Measurements from ENCODE around the gene RFX8. TPM values are rescaled to one million over a fixed set of nuclear protein-coding genes. Genes with fewer than 3 reads are reported as not detected.

RFX8 gene
- total RNA-seq, 1 experiment from 2014 or later: not detected

- TF ChIP-seq EZH2 (IDR thresholded peaks at IDR 0.05; ENCODE audit: borderline replicate concordance, low read depth, low read length, poor library complexity, severe bottlenecking) (no peak), CTCF (conservative IDR thresholded peaks at IDR 0.05; ENCODE audit: low read depth, low read length) (no peak)
- Histone ChIP-seq H3K4me3 (ENCODE audit: low read depth, low read length, poor library complexity, severe bottlenecking) (no peak overlapping the region), H3K9me3 (ENCODE audit: low read depth, low read length, poor library complexity, severe bottlenecking) (no peaks in the 10 kb centered on the region), H3K4me1 (ENCODE audit: insufficient read depth, low read length, poor library complexity, severe bottlenecking) (no peaks in the 10 kb centered on the region), H3K27ac (ENCODE audit: low read depth, low read length, poor library complexity, severe bottlenecking) (no peak overlapping the region), H3K27me3 (replicated peaks; ENCODE audit: insufficient read depth, low read depth, low read length, poor library complexity) (peaks cover 9% of the 10 kb centered on the region), H3K36me3 (ENCODE audit: insufficient read depth, low read length, poor library complexity, severe bottlenecking) (no peaks in the 10 kb centered on the region)
- intact Hi-C loops (cut with micrococcal nuclease; ENCODE audit: unreplicated experiment): no loop called here
- POLR2A ChIA-PET (ENCODE audit: low non-redundant PET): no interaction called here
- no TSS peak for BruUV-seq (replicated peaks)
- CTCF ChIA-PET: no interaction called here
- no peak for DNase-seq (ENCODE audit: low spot score)
These were observed 114.7 kb downstream of the RFX8 start for GRCh38 chr2:101360232-101360631.

GRCh38 chr2:101359410-101359954, 115.4 kb downstream of the RFX8 start:
- peaks cover 9% of the 10 kb centered on the region for H3K27me3 ChIP-seq (replicated peaks; ENCODE audit: insufficient read depth, low read depth, low read length, poor library complexity)
- DNase-seq (ENCODE audit: low spot score): no peak
- intact Hi-C loops (cut with micrococcal nuclease; ENCODE audit: unreplicated experiment): no loop called here
- no peaks in the 10 kb centered on the region for H3K4me1 ChIP-seq (ENCODE audit: insufficient read depth, low read length, poor library complexity, severe bottlenecking)
- H3K4me3 ChIP-seq (ENCODE audit: low read depth, low read length, poor library complexity, severe bottlenecking): no peak overlapping the region
- ChIA-PET CTCF (no interaction called here), POLR2A (ENCODE audit: low non-redundant PET) (no interaction called here)
- no TSS peak for BruUV-seq (replicated peaks)
- no peak overlapping the region for H3K27ac ChIP-seq (ENCODE audit: low read depth, low read length, poor library complexity, severe bottlenecking)
- TF ChIP-seq EZH2 (IDR thresholded peaks at IDR 0.05; ENCODE audit: borderline replicate concordance, low read depth, low read length, poor library complexity, severe bottlenecking): no peak
- TF ChIP-seq CTCF (conservative IDR thresholded peaks at IDR 0.05; ENCODE audit: low read depth, low read length): no peak
- no peaks in the 10 kb centered on the region for H3K9me3 ChIP-seq (ENCODE audit: low read depth, low read length, poor library complexity, severe bottlenecking)
- no peaks in the 10 kb centered on the region for H3K36me3 ChIP-seq (ENCODE audit: insufficient read depth, low read length, poor library complexity, severe bottlenecking)

GRCh38 chr2:101357376-101357775, 117.5 kb downstream of the RFX8 start:
- Histone ChIP-seq H3K36me3 (ENCODE audit: insufficient read depth, low read length, poor library complexity, severe bottlenecking) (no peaks in the 10 kb centered on the region), H3K4me1 (ENCODE audit: insufficient read depth, low read length, poor library complexity, severe bottlenecking) (no peaks in the 10 kb centered on the region), H3K4me3 (ENCODE audit: low read depth, low read length, poor library complexity, severe bottlenecking) (no peak overlapping the region), H3K27ac (ENCODE audit: low read depth, low read length, poor library complexity, severe bottlenecking) (no peak overlapping the region), H3K27me3 (replicated peaks; ENCODE audit: insufficient read depth, low read depth, low read length, poor library complexity) (peaks cover 9% of the 10 kb centered on the region), H3K9me3 (ENCODE audit: low read depth, low read length, poor library complexity, severe bottlenecking) (no peaks in the 10 kb centered on the region)
- DNase-seq (ENCODE audit: low spot score): no peak
- intact Hi-C loops (cut with micrococcal nuclease; ENCODE audit: unreplicated experiment): no loop called here
- ChIA-PET CTCF (interaction anchor here (0.6 kb wide), 1 partner anchor 15 kb away, joined by 3 read pairs; no protein-coding TSS in a partner anchor), POLR2A (ENCODE audit: low non-redundant PET) (no interaction called here)
- no TSS peak for BruUV-seq (replicated peaks)
- TF ChIP-seq EZH2 (IDR thresholded peaks at IDR 0.05; ENCODE audit: borderline replicate concordance, low read depth, low read length, poor library complexity, severe bottlenecking): no peak
- TF ChIP-seq CTCF (conservative IDR thresholded peaks at IDR 0.05; ENCODE audit: low read depth, low read length): no peak

Data from A673 (cell line).